ENCODE measurements around the gene APC2. TPM values are rescaled to one million over a fixed set of nuclear protein-coding genes. Genes with fewer than 3 reads are reported as not detected.

The APC2 gene
- total and polyA plus RNA-seq, 4 donors: under 0.01 to 0.06 (median 0.03) TPM

DNA sequence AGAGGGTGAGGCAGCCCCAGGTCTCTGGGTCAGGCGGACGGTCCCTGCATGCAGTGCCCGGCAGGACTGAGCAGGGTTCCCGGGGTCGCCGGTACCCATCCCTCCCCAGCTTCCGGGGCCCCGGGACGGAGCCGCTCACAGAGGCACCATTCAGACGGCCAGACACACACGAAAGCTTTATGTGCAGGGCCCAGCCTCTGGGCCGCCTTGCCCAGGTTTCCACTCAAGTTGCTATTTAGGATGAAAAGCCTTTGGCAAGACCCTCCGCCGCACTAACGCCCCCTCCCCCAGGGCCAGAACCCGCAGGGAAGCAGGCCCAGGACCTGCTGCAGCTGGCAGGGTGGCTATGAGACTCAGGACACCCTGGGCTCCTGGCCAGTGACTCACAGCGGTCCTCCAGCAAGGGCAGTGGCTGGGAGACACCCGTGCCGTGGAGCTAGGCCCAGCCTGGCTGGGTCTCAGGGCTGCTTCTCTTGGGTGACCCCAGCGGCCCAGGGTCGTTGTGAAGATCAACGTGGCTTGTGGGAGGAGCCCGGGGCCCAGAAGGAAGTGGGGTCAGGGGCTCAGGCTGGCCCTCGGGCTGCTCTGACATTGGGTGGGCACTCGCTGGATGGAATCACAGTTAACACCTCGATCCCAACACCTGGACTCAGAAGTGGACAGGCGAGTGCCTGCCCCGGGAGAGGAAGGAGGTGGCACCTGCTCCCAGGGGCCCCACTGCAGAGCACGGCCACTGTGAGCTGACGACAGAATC is 24.3 kb downstream of the APC2 start:
- WGBS: 77% methylated on average over 31 of the region's 31 CpGs
- Histone ChIP-seq H3K27me3 (ENCODE audit: control insufficient read depth in 4 of 4, insufficient read depth in 4 of 4, low read length in 3 of 4) (peaks cover 0 to 7% (median 2%) of the 10 kb centered on the region in 4 donors), H3K27ac (ENCODE audit: low read depth in 1 of 2, low read length in 2 of 2) (no peak overlapping the region), H3K9ac (ENCODE audit: low read depth in 1 of 2, low read length in 2 of 2) (no peak overlapping the region), H3K4me3 (ENCODE audit: low read depth in 1 of 3, low read length in 3 of 3) (no peak overlapping the region), H3K9me3 (ENCODE audit: control insufficient read depth in 4 of 4, low read length in 3 of 4) (no peaks in the 10 kb centered on the region), H3K4me1 (ENCODE audit: control insufficient read depth in 4 of 4, insufficient read depth in 4 of 4, low read length in 3 of 4) (peaks cover 18 to 45% (median 31%) of the 10 kb centered on the region in 4 donors), H3K36me3 (ENCODE audit: control insufficient read depth in 4 of 4, insufficient read depth in 3 of 4, low read depth in 1 of 4, low read length in 3 of 4) (peaks cover 0 to 6% (median 0%) of the 10 kb centered on the region in 4 donors)
- TF ChIP-seq, protein P1, sequence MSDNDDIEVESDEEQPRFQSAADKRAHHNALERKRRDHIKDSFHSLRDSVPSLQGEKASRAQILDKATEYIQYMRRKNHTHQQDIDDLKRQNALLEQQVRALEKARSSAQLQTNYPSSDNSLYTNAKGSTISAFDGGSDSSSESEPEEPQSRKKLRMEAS (IDR thresholded peaks at IDR 0.05): no peak
- TF ChIP-seq YY1 (IDR thresholded peaks at IDR 0.05): no peak
- TF ChIP-seq TAF1 (conservative IDR thresholded peaks at IDR 0.05): no peak
- TF ChIP-seq HNF4A (conservative IDR thresholded peaks at IDR 0.05): no peak
- no peak for DNase-seq (ENCODE audit: low spot score)

DNA sequence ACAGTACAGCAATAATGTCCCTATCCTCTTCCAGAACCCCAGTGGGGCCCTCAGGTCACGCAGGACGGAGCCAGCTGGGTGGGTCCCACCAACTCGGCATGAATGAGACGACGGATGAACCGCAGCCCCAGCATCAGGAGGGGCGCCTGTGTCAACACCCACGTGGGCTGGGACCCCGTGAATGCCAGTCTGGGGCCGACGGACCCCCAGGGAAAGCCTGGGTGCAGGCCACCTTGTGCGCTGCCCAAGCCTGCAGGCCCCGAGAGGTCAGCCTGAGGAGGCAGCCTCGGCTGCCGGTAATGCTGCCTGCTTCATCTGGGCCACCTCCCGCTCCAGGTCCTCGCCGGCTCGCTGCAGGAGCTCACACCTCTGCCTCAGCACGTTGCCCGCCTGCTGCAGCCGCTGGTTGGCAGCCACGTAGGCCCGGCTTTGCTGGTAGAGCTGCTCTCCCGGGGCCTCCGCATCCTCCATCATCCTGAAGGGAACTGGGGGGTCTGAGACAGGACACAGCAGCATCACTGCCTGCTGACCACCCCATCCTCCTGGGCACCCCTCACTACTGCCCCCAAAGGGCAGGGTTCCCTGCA is 24.9 kb downstream of the APC2 start:
- WGBS: 94% methylated on average over 26 of the region's 26 CpGs
- no peak for TF ChIP-seq SP1 (IDR thresholded peaks at IDR 0.05)
- no peak for TF ChIP-seq HNF4G (IDR thresholded peaks at IDR 0.05)
- no peak for TF ChIP-seq FOXA1 (IDR thresholded peaks at IDR 0.05)
- TF ChIP-seq EGR1 (IDR thresholded peaks at IDR 0.05; ENCODE audit: low read depth in 2 of 2): no peak
- no peak for TF ChIP-seq FOXA2 (IDR thresholded peaks at IDR 0.05)
- TF ChIP-seq YY1 (IDR thresholded peaks at IDR 0.05): no peak
- no peak for TF ChIP-seq RAD21 (IDR thresholded peaks at IDR 0.05)
- TF ChIP-seq TAF1 (conservative IDR thresholded peaks at IDR 0.05): no peak
- TF ChIP-seq, protein P2, sequence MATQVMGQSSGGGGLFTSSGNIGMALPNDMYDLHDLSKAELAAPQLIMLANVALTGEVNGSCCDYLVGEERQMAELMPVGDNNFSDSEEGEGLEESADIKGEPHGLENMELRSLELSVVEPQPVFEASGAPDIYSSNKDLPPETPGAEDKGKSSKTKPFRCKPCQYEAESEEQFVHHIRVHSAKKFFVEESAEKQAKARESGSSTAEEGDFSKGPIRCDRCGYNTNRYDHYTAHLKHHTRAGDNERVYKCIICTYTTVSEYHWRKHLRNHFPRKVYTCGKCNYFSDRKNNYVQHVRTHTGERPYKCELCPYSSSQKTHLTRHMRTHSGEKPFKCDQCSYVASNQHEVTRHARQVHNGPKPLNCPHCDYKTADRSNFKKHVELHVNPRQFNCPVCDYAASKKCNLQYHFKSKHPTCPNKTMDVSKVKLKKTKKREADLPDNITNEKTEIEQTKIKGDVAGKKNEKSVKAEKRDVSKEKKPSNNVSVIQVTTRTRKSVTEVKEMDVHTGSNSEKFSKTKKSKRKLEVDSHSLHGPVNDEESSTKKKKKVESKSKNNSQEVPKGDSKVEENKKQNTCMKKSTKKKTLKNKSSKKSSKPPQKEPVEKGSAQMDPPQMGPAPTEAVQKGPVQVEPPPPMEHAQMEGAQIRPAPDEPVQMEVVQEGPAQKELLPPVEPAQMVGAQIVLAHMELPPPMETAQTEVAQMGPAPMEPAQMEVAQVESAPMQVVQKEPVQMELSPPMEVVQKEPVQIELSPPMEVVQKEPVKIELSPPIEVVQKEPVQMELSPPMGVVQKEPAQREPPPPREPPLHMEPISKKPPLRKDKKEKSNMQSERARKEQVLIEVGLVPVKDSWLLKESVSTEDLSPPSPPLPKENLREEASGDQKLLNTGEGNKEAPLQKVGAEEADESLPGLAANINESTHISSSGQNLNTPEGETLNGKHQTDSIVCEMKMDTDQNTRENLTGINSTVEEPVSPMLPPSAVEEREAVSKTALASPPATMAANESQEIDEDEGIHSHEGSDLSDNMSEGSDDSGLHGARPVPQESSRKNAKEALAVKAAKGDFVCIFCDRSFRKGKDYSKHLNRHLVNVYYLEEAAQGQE (IDR thresholded peaks at IDR 0.05): no peak
- TF ChIP-seq NR2F2 (IDR thresholded peaks at IDR 0.05): no peak
- Histone ChIP-seq H3K27me3 (ENCODE audit: control insufficient read depth in 4 of 4, insufficient read depth in 4 of 4, low read length in 3 of 4) (peaks cover 0 to 7% (median 2%) of the 10 kb centered on the region in 4 donors), H3K36me3 (ENCODE audit: control insufficient read depth in 4 of 4, insufficient read depth in 3 of 4, low read depth in 1 of 4, low read length in 3 of 4) (peaks cover 0 to 6% (median 0%) of the 10 kb centered on the region in 4 donors), H3K4me1 (ENCODE audit: control insufficient read depth in 4 of 4, insufficient read depth in 4 of 4, low read length in 3 of 4) (peaks cover 14 to 39% (median 29%) of the 10 kb centered on the region in 4 donors), H3K9ac (ENCODE audit: low read depth in 1 of 2, low read length in 2 of 2) (no peak overlapping the region), H3K9me3 (ENCODE audit: control insufficient read depth in 4 of 4, low read length in 3 of 4) (no peaks in the 10 kb centered on the region), H3K27ac (ENCODE audit: low read depth in 1 of 2, low read length in 2 of 2) (no peak overlapping the region), H3K4me3 (ENCODE audit: low read depth in 1 of 3, low read length in 3 of 3) (no peak overlapping the region)
- DNase-seq (ENCODE audit: low spot score): no peak

DNA sequence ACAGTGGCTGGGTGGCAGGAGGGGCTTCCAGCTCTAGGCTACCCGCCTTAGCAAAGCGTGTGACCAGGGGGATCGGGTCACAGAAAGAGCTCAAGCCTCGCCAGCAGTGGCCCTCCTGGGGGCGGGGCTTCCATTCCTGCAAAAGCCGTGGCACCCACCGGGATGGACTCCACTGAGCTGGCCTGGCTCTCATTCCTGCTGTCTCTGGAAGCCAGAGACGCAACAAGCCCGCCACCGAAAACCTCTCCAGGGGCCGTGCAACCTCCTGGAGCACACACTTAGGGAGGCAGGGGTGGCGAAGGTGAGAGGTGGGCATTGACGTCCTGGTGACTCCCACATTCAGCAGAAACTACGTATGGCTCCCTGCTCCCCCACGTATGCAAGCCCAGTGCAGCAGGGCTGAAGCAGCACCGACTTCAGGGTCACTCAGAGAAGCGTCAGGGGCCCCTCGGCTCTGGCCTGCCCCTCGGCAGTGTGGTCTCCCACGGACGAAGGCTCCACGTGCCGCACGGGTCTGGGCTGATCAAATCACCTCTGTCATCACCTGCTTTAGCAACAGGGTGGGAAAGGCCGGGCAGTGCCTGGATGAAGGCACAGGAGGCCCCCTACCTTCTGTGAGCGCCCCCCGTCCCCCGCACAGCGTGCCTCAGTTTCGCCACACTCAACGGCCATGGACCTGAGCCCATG is 26.0 kb downstream of the APC2 start:
- H3K4me3 ChIP-seq (ENCODE audit: low read depth in 1 of 3, low read length in 3 of 3): no peak overlapping the region
- H3K36me3 ChIP-seq (ENCODE audit: control insufficient read depth in 4 of 4, insufficient read depth in 3 of 4, low read depth in 1 of 4, low read length in 3 of 4): peaks cover 0 to 6% (median 0%) of the 10 kb centered on the region in 4 donors
- no peaks in the 10 kb centered on the region for H3K9me3 ChIP-seq (ENCODE audit: control insufficient read depth in 4 of 4, low read length in 3 of 4)
- 96% methylated on average over 31 of the region's 31 CpGs for WGBS
- H3K27me3 ChIP-seq (ENCODE audit: control insufficient read depth in 4 of 4, insufficient read depth in 4 of 4, low read length in 3 of 4): peaks cover 0 to 6% (median 0%) of the 10 kb centered on the region in 4 donors
- H3K4me1 ChIP-seq (ENCODE audit: control insufficient read depth in 4 of 4, insufficient read depth in 4 of 4, low read length in 3 of 4): peaks cover 3 to 28% (median 19%) of the 10 kb centered on the region in 4 donors
- H3K27ac ChIP-seq (ENCODE audit: low read depth in 1 of 2, low read length in 2 of 2): no peak overlapping the region
- H3K9ac ChIP-seq (ENCODE audit: low read depth in 1 of 2, low read length in 2 of 2): no peak overlapping the region
- no peak for DNase-seq (ENCODE audit: low spot score)
- no peak for TF ChIP-seq TAF1 (conservative IDR thresholded peaks at IDR 0.05)
- TF ChIP-seq SP1 (IDR thresholded peaks at IDR 0.05): no peak
- TF ChIP-seq, protein P1 (IDR thresholded peaks at IDR 0.05): no peak
- TF ChIP-seq, protein P3, sequence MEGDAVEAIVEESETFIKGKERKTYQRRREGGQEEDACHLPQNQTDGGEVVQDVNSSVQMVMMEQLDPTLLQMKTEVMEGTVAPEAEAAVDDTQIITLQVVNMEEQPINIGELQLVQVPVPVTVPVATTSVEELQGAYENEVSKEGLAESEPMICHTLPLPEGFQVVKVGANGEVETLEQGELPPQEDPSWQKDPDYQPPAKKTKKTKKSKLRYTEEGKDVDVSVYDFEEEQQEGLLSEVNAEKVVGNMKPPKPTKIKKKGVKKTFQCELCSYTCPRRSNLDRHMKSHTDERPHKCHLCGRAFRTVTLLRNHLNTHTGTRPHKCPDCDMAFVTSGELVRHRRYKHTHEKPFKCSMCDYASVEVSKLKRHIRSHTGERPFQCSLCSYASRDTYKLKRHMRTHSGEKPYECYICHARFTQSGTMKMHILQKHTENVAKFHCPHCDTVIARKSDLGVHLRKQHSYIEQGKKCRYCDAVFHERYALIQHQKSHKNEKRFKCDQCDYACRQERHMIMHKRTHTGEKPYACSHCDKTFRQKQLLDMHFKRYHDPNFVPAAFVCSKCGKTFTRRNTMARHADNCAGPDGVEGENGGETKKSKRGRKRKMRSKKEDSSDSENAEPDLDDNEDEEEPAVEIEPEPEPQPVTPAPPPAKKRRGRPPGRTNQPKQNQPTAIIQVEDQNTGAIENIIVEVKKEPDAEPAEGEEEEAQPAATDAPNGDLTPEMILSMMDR (IDR thresholded peaks at IDR 0.05; ENCODE audit: low read depth, low read length, missing input control): no peak
- no peak for TF ChIP-seq HNF4G (IDR thresholded peaks at IDR 0.05)
- TF ChIP-seq, protein P2 (IDR thresholded peaks at IDR 0.05): no peak
- TF ChIP-seq EGR1 (IDR thresholded peaks at IDR 0.05; ENCODE audit: low read depth in 2 of 2): no peak
